HG03439 (cell line): ENCODE measurements around the gene TPRG1L.
A peak's percentile ranks its signal among the peaks of the same experiment; 100 is the strongest.
"Not testable (repeated sequence)": the region's sequence is repeated elsewhere in the genome, so short reads cannot be mapped to it uniquely, and the experiment has no call there.

Experiments used
- ATAC-seq: cut with Tn5 transposase; IDR thresholded peaks from one replicate; pipeline ENCODE4 v1.9.1; 2021; ENCODE audit warnings: mild to moderate bottlenecking, moderate library complexity; ENCODE audit not compliant: unreplicated experiment

Gene TPRG1L

GRCh38 chr1:3624200-3625136, at the start of gene TPRG1L:
TPRG1L (plus strand) TSS chr1:3625015; CDS start chr1:3625073, 58 bp downstream.
- peak; percentile 95 for ATAC-seq

GRCh38 chr1:3575515-3575914, 49.3 kb upstream of the TPRG1L start:
- not testable (repeated sequence) for ATAC-seq

GRCh38 chr1:3575993-3576392, 48.8 kb upstream of the TPRG1L start:
- no peak for ATAC-seq

GRCh38 chr1:3577300-3577699, 47.5 kb upstream of the TPRG1L start:
- ATAC-seq, result no peak

- ATAC-seq, result no peak
These were observed 46.9 kb upstream of the TPRG1L start for GRCh38 chr1:3577711-3578432.

GRCh38 chr1:3578433-3578805, 46.4 kb upstream of the TPRG1L start:
- no peak for ATAC-seq

- no peak for ATAC-seq
These were observed 45.9 kb upstream of the TPRG1L start for GRCh38 chr1:3578906-3579305.

- ATAC-seq, result no peak
These were observed 45.2 kb upstream of the TPRG1L start for GRCh38 chr1:3579626-3580025.

GRCh38 chr1:3580231-3580630, 44.6 kb upstream of the TPRG1L start:
- ATAC-seq, result no peak

GRCh38 chr1:3581296-3582036, 43.3 kb upstream of the TPRG1L start:
- no peak for ATAC-seq

GRCh38 chr1:3583751-3584150, 41.1 kb upstream of the TPRG1L start:
- ATAC-seq, result not testable (repeated sequence)

GRCh38 chr1:3584915-3585314, 39.9 kb upstream of the TPRG1L start:
- no peak for ATAC-seq

GRCh38 chr1:3585353-3585868, 39.4 kb upstream of the TPRG1L start:
- ATAC-seq, result not testable (repeated sequence)

GRCh38 chr1:3585940-3586568, 38.8 kb upstream of the TPRG1L start:
- no peak for ATAC-seq

- no peak for ATAC-seq
These were observed 37.6 kb upstream of the TPRG1L start for GRCh38 chr1:3586986-3587759.

GRCh38 chr1:3588395-3588794, 36.4 kb upstream of the TPRG1L start:
- ATAC-seq, result no peak

- no peak for ATAC-seq
These were observed 34.6 kb upstream of the TPRG1L start for GRCh38 chr1:3590139-3590763.

- no peak for ATAC-seq
These were observed 33.6 kb upstream of the TPRG1L start for GRCh38 chr1:3590951-3591865.
